Endodermal cell (in vitro differentiated cells): ENCODE data around the gene NEU3. TPM values are rescaled to one million over a fixed set of nuclear protein-coding genes. Genes with fewer than 3 reads are reported as not detected.
A peak's percentile ranks its signal among the peaks of the same experiment; 100 is the strongest.

ENCODE experiments used
- DNase-seq: peaks from one replicate; pipeline ENCODE4 v3.0.0-alpha.2; 2017
- H3K27ac ChIP-seq: 2 replicates; pipeline ENCODE4 v1.5.1; 2013; ENCODE audit warnings: mild to moderate bottlenecking, low read depth, low read length, moderate library complexity
- H3K27me3 ChIP-seq: 2 replicates; pipeline ENCODE4 v1.6.1; 2013; ENCODE audit warnings: mild to moderate bottlenecking, low read length, moderate library complexity; ENCODE audit not compliant: insufficient read depth, control insufficient read depth, poor library complexity, severe bottlenecking
- H3K36me3 ChIP-seq: 2 replicates; pipeline ENCODE4 v1.7.0; 2013; ENCODE audit warnings: mild to moderate bottlenecking, low read length, moderate library complexity; ENCODE audit not compliant: control insufficient read depth, insufficient read depth
- H3K4me1 ChIP-seq: one replicate; pipeline ENCODE4 v1.7.0; 2013; ENCODE audit warnings: low read length; ENCODE audit not compliant: control insufficient read depth, insufficient read depth
- H3K4me3 ChIP-seq: 2 replicates; pipeline ENCODE4 v1.5.1; 2013; ENCODE audit warnings: mild to moderate bottlenecking, low read length, moderate library complexity
- H3K9ac ChIP-seq: 2 replicates; pipeline ENCODE4 v1.6.1; 2013; ENCODE audit warnings: mild to moderate bottlenecking, low read length, moderate library complexity; ENCODE audit not compliant: poor library complexity, severe bottlenecking; ENCODE audit errors: extremely low read depth
- H3K9me3 ChIP-seq: 2 replicates; pipeline ENCODE4 v1.6.1; 2013; ENCODE audit warnings: mild to moderate bottlenecking, low read length, moderate library complexity; ENCODE audit not compliant: control insufficient read depth
- H3K27ac Mint-ChIP-seq: 2 replicates; pipeline ENCODE4 v1.8.0; 2020; ENCODE audit warnings: mixed read lengths
- H3K27me3 Mint-ChIP-seq: 2 replicates; pipeline ENCODE4 v1.8.0; 2021; ENCODE audit warnings: mild to moderate bottlenecking, mixed read lengths; ENCODE audit not compliant: insufficient read depth
- H3K36me3 Mint-ChIP-seq: 2 replicates; pipeline ENCODE4 v1.8.0; 2020; ENCODE audit warnings: low read depth, mixed read lengths
- H3K4me1 Mint-ChIP-seq: 2 replicates; pipeline ENCODE4 v1.8.0; 2020; ENCODE audit warnings: mixed read lengths
- H3K4me3 Mint-ChIP-seq: 2 replicates; pipeline ENCODE4 v1.8.0; 2020; ENCODE audit warnings: mild to moderate bottlenecking, moderate library complexity, mixed read lengths
- H3K9me3 Mint-ChIP-seq: 2 replicates; pipeline ENCODE4 v1.8.0; 2020; ENCODE audit warnings: mild to moderate bottlenecking, mixed read lengths
- CTCF ChIP-seq: fragments of 200-600 bp; sonication (generic); conservative IDR thresholded peaks from 2 replicates; pipeline ENCODE4 v1.5.0; 2021; ENCODE audit warnings: antibody characterized with exemption, mild to moderate bottlenecking
- WGBS, 2 experiments: methylation state at CpG; one replicate each; pipeline versions ENCODE4 v1.1.5 to v1.1.7; 2013; ENCODE audit warnings: missing lambda C conversion rate in 2 of 2, mixed read lengths in 1 of 2; ENCODE audit not compliant: insufficient coverage in 1 of 2, insufficient read length in 1 of 2; 5-methylcytosine and 5-hydroxymethylcytosine counted together
- total RNA-seq, 2 donors: library from RNA; stranded (reverse); fragmentation: NEBNext Ultra II Directional in 1 of 2; extraction: Animal tissue kit (Norgen Biotek cat#: 25700) in 1 of 2; gene quantifications; 2 replicates in 1 of 2; 3 replicates in 1 of 2; pipeline ENCODE4 v1.2.1, GENCODE V29; 2021

Gene NEU3
- total RNA-seq, 2 donors from 2014 or later: 9.1 to 10.8 TPM

GRCh38 chr11:75024764-75025211 lies 36.1 kb downstream of the NEU3 start:
- no peaks in the 10 kb centered on the region for H3K4me1 ChIP-seq
- H3K9me3 ChIP-seq: peaks cover 2% of the 10 kb centered on the region
- H3K4me3 ChIP-seq: no peak overlapping the region
- no peak overlapping the region for H3K27ac Mint-ChIP-seq
- no peak for DNase-seq
- 90 to 96% methylated on average over 1 of the region's 1 CpG for WGBS, 2 experiments
- H3K36me3 ChIP-seq: no peaks in the 10 kb centered on the region
- no peak for TF ChIP-seq CTCF
- H3K27me3 ChIP-seq: peaks cover 18% of the 10 kb centered on the region
- H3K9me3 Mint-ChIP-seq: peaks cover 13% of the 10 kb centered on the region
- H3K4me3 Mint-ChIP-seq: no peak overlapping the region
- H3K4me1 Mint-ChIP-seq: no peaks in the 10 kb centered on the region
- H3K27me3 Mint-ChIP-seq: peaks cover 11% of the 10 kb centered on the region
- no peak overlapping the region for H3K27ac ChIP-seq
- no peaks in the 10 kb centered on the region for H3K36me3 Mint-ChIP-seq
- no peak overlapping the region for H3K9ac ChIP-seq

GRCh38 chr11:75025561-75025960 lies 36.8 kb downstream of the NEU3 start:
- DNase-seq: peak; percentile 7

GRCh38 chr11:75028321-75028720 lies 39.6 kb downstream of the NEU3 start:
- H3K27me3 Mint-ChIP-seq: peaks cover 17% of the 10 kb centered on the region
- Histone ChIP-seq H3K9me3 (no peaks in the 10 kb centered on the region), H3K27ac (no peak overlapping the region), H3K36me3 (no peaks in the 10 kb centered on the region), H3K4me3 (no peak overlapping the region), H3K9ac (no peak overlapping the region), H3K27me3 (peaks cover 18% of the 10 kb centered on the region), H3K4me1 (no peaks in the 10 kb centered on the region)
- H3K9me3 Mint-ChIP-seq: no peaks in the 10 kb centered on the region
- TF ChIP-seq CTCF: no peak
- no peak for DNase-seq
- H3K4me3 Mint-ChIP-seq: no peak overlapping the region
- H3K4me1 Mint-ChIP-seq: no peaks in the 10 kb centered on the region
- H3K36me3 Mint-ChIP-seq: no peaks in the 10 kb centered on the region
- no peak overlapping the region for H3K27ac Mint-ChIP-seq

More at GRCh38 chr11:75025561-75025960, 36.8 kb downstream of the NEU3 start:
- no peak overlapping the region for H3K27ac ChIP-seq
- no peak overlapping the region for H3K9ac ChIP-seq
- peaks cover 17% of the 10 kb centered on the region for H3K27me3 Mint-ChIP-seq
- no peaks in the 10 kb centered on the region for H3K4me1 ChIP-seq
- 86 to 93% methylated on average over 1 of the region's 1 CpG for WGBS, 2 experiments
- H3K4me1 Mint-ChIP-seq: no peaks in the 10 kb centered on the region
- no peaks in the 10 kb centered on the region for H3K36me3 ChIP-seq
- no peak overlapping the region for H3K27ac Mint-ChIP-seq
- peaks cover 18% of the 10 kb centered on the region for H3K27me3 ChIP-seq
- no peaks in the 10 kb centered on the region for H3K9me3 ChIP-seq
- H3K4me3 Mint-ChIP-seq: no peak overlapping the region
- H3K9me3 Mint-ChIP-seq: peaks cover 5% of the 10 kb centered on the region
- H3K4me3 ChIP-seq: no peak overlapping the region
- TF ChIP-seq CTCF: no peak
- H3K36me3 Mint-ChIP-seq: no peaks in the 10 kb centered on the region
